Effector memory CD8-positive, alpha-beta T cell (primary cell): Measurements from ENCODE around the gene GDI2.

Source experiments
- ATAC-seq: fragments of 150-1000 bp; cut with Tn5 transposase; replicated peaks from 2 replicates; pipeline ENCODE4 v1.10.0; 2021; ENCODE audit warnings: mild to moderate bottlenecking, moderate library complexity
- DNase-seq, 3 experiments: peaks; one replicate each; pipeline ENCODE4 v3.0.0; 2021
- H3K27ac Mint-ChIP-seq, 2 donors: one replicate each; pipeline ENCODE4 v1.8.0; 2022; ENCODE audit warnings: mild to moderate bottlenecking in 2 of 2, mixed read lengths in 2 of 2, moderate library complexity in 2 of 2
- H3K27me3 Mint-ChIP-seq, 2 donors: one replicate each; pipeline ENCODE4 v1.8.0; 2022; ENCODE audit warnings: mixed read lengths in 2 of 2
- H3K36me3 Mint-ChIP-seq: one replicate; pipeline ENCODE4 v1.8.0; 2022; ENCODE audit warnings: mild to moderate bottlenecking, moderate library complexity, mixed read lengths; ENCODE audit not compliant: insufficient read depth
- H3K4me1 Mint-ChIP-seq, 2 donors: one replicate each; pipeline ENCODE4 v1.8.0; 2022; ENCODE audit warnings: low read depth in 2 of 2, mixed read lengths in 2 of 2
- H3K4me3 Mint-ChIP-seq, 2 donors: one replicate each; pipeline ENCODE4 v1.8.0; 2022; ENCODE audit warnings: mild to moderate bottlenecking in 2 of 2, mixed read lengths in 2 of 2, moderate library complexity in 2 of 2
- H3K9me3 Mint-ChIP-seq, 2 donors: one replicate each; pipeline ENCODE4 v1.8.0; 2022; ENCODE audit warnings: mixed read lengths in 2 of 2

The GDI2 gene

DNA sequence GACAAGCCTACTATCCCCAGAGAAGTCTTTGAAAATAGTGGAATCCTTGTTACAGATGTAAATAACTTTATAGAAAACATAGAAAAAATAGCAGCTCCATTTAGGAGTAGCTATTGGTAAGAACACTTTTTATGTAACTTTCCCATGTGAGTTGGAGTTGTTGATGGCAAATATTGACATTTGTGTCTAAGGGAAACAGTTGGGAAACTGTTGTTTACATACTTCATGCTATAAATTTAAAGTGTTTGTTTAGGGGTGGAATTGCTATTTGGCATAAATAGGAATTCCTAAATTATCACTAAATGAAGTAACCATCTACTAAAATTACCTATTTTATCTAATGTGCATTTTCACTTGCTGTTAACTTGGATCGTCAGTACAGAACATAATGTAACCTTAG, 50.7 kb downstream of the GDI2 start:
- H3K27ac Mint-ChIP-seq = peak overlapping the region in 1 of 2 donors; percentile 68

DNA sequence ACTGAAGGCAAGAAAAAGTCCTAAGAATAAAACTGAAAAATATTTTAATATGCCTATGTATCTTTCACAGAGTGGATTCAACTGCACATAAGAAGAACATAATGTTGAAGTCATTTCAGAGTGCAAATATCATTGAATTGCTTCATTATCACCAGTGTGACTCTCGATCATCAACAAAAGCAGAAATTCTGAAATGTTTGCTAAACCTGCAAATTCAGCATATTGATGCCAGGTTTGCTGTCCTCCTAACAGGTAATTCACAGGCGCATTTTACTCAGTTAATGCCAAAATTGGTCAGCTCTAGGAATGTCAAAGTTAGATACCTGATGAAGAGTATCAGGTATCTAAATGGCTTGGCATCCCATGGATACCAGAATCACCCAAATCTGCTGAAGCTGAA, 52.0 kb downstream of the GDI2 start:
- Mint-ChIP-seq H3K4me3 (no peak overlapping the region), H3K36me3 (peaks cover 77% of the 10 kb centered on the region), H3K9me3 (no peaks in the 10 kb centered on the region), H3K27me3 (no peaks in the 10 kb centered on the region), H3K4me1 (peaks cover 0 to 3% of the 10 kb centered on the region in 2 donors), H3K27ac (peak overlapping the region in 1 of 2 donors; percentile 68)
- DNase-seq = no peak
- ATAC-seq = no peak

More for the DNA sequence above, 50.7 kb downstream of the GDI2 start:
- Mint-ChIP-seq H3K4me3 (no peak overlapping the region), H3K4me1 (peaks cover 3% of the 10 kb centered on the region in 2 donors), H3K36me3 (peaks cover 80% of the 10 kb centered on the region), H3K27me3 (no peaks in the 10 kb centered on the region), H3K9me3 (no peaks in the 10 kb centered on the region)
- ATAC-seq (no peak), DNase-seq (no peak)

DNA sequence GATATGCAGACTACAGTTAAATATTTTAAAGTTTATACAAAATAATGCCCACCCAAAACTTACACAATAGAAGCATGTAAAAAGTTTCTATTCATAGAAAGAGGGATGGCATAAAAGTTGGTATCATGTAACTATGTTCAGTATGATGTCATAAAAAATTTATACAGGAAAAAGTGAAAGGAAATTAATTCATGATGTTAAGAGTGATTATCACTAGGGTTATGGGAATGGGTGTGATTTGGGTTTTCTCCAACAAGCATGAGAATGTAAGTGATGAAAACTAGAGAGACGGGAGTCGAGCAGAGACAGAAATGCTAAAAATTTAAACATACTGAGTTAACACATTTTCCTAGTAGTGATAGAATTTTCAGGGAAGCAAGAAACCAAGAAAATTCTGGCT, 52.7 kb downstream of the GDI2 start:
- Mint-ChIP-seq H3K4me3 (no peak overlapping the region), H3K9me3 (no peaks in the 10 kb centered on the region), H3K27ac (peak overlapping the region; percentile 6 to 9), H3K27me3 (no peaks in the 10 kb centered on the region), H3K36me3 (peaks cover 75% of the 10 kb centered on the region), H3K4me1 (peaks cover 0 to 3% of the 10 kb centered on the region in 2 donors)
- ATAC-seq (no peak), DNase-seq (no peak)

DNA sequence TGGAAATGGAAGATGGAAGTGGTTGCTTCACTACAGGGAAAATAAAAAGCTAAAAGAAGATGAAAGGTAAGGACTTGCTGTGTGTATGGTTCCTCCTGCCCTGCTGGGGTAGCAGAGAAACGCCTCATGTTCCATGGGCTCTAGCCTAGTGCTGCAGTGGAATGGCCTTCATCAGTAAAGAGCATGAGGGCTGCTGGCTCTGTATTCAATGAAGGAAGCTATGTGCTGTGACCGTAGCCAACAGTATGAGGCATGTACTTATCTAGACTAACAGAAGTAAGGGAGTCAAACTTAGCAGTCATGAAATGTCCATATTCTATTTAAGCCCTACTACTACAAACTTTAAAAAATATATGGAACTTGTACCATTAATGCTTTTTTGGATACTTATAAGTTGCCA, 54.3 kb downstream of the GDI2 start:
- no peak overlapping the region for H3K4me3 Mint-ChIP-seq
- H3K9me3 Mint-ChIP-seq = no peaks in the 10 kb centered on the region
- H3K36me3 Mint-ChIP-seq = peaks cover 75% of the 10 kb centered on the region
- peak overlapping the region; percentile 52 to 75 for H3K27ac Mint-ChIP-seq
- H3K27me3 Mint-ChIP-seq = no peaks in the 10 kb centered on the region
- DNase-seq = no peak
- ATAC-seq = no peak
- H3K4me1 Mint-ChIP-seq = peaks cover 0 to 1% of the 10 kb centered on the region in 2 donors

DNA sequence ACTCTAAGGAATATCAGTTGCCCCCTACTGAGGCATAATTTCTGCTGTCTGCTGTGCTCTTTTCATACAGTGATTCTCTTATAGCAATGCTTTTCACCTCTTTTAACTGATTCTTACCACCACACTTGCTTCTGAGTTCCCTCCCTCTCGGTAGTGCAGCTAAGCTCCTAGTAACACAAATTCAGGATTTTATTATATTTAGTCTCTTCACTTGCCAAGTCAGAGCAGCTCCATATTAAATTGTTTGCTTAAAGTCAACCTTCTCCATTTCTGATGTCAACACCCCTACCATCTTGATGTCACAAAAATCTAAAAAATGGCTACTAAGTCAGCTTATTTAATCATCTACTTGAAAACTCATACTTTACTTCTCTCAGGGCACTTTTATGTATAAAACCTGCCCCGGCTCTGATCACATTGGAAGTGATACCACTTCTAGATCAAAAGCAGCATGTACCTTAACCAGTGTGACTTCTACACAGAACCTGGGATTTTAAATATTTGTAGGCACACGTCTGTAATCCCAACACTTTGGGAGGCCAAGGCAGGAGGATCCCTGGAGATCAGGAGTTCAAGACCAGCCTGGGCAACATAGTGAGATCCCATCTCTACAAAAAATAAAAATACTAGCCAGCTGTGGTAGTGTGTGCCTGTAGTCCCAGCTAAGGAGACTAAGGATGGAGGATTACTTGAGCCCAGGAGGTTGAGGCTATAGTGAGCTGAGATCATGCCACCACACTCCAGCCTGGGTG, 55.3 kb downstream of the GDI2 start:
- H3K27ac Mint-ChIP-seq = peak overlapping the region; percentile 45 to 75
- DNase-seq = no peak
- no peaks in the 10 kb centered on the region for H3K27me3 Mint-ChIP-seq
- no peak overlapping the region for H3K4me3 Mint-ChIP-seq
- H3K4me1 Mint-ChIP-seq = peaks cover 0 to 3% of the 10 kb centered on the region in 2 donors
- ATAC-seq = no peak
- H3K9me3 Mint-ChIP-seq = no peaks in the 10 kb centered on the region
- peaks cover 73% of the 10 kb centered on the region for H3K36me3 Mint-ChIP-seq

DNA sequence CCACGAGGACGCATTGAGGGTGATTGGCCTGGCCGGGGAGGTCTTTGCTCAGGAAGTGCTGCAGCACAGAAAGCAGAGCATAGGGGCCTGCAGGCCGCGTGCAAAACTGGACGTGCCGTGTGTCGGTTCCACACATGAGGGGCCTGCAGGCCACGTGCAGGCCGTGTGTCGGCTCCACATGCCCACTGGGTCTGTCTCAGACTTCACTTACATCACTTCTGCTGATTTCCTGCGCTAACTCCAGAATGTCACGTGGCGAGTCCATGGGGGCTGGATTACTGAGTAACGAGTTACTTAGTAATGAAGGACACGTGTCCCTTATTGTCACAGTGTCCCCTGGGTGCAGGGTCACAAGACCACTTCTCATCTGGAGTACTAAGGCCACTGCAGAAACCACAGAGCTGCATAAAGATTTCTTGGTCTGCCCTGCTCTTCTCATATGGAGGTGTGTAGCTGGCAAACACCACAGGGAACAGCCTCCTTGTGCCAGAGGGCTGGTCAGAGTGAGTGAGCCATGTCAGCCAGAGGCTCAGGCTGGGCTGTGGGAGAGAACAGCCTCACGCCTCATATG, 60.8 kb downstream of the GDI2 start:
- Mint-ChIP-seq H3K27me3 (no peaks in the 10 kb centered on the region), H3K9me3 (no peaks in the 10 kb centered on the region), H3K4me3 (no peak overlapping the region), H3K36me3 (peaks cover 42% of the 10 kb centered on the region), H3K4me1 (peaks cover 7 to 11% of the 10 kb centered on the region in 2 donors), H3K27ac (peak overlapping the region; percentile 20 to 31)
- ATAC-seq (no peak), DNase-seq (no peak)

DNA sequence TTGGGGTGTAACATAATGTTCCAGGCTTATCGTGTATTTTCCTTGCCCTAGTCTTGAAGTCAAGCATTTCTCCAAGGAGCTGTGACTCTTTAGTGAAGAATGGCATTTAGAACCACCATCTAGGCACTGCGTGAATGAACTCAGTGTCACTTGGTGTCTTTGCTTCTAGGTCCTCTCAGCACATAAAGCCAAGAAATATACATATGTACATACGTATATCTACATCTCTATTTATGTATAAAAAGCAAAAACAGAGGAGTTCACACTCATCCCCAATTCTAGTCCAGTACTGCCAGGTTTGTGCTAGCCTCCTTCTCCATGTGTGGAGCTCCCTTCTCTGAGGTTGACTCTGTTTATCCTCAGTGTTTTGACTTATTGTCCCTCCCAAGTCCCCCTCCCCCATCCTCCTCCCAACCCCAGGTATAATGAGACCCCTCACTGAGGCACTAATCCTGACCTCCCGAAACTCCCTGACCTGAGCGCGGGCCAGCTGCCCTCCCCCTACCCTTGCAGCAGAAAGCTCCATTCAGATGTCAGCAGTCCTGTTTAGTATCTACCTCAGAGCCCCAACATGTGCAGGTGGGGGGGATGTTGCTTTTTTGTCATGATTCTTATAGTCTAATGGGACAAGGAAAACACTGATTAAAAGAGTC, 61.5 kb downstream of the GDI2 start:
- no peak overlapping the region for H3K27ac Mint-ChIP-seq
- peaks cover 42% of the 10 kb centered on the region for H3K36me3 Mint-ChIP-seq
- no peak overlapping the region for H3K4me3 Mint-ChIP-seq
- no peak for DNase-seq
- no peaks in the 10 kb centered on the region for H3K9me3 Mint-ChIP-seq
- H3K4me1 Mint-ChIP-seq = peaks cover 7 to 18% of the 10 kb centered on the region in 2 donors
- no peaks in the 10 kb centered on the region for H3K27me3 Mint-ChIP-seq
- no peak for ATAC-seq

DNA sequence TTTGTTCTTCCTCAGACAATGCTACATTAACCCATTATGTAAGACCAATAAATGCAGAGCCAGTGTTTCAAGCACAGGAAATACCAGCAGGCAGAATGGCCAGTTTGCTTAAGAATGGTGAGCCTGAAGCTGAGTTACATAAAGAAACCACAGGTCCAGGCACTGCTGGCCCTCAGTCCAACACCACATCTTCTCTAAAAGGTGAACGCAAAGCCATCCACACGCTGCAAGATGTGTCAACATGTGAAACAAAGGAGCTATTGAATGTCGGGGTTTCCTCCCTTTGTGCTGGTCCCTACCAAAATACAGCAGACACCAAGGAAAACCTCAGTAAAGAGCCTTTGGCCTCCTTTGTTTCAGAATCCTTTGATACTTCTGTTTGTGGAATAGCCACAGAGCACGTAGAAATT, 64.8 kb downstream of the GDI2 start:
- Mint-ChIP-seq H3K9me3 (no peaks in the 10 kb centered on the region), H3K27ac (no peak overlapping the region), H3K4me3 (no peak overlapping the region), H3K36me3 (peaks cover 48% of the 10 kb centered on the region), H3K4me1 (peaks cover 3 to 18% of the 10 kb centered on the region in 2 donors), H3K27me3 (no peaks in the 10 kb centered on the region)
- ATAC-seq (no peak), DNase-seq (no peak)

DNA sequence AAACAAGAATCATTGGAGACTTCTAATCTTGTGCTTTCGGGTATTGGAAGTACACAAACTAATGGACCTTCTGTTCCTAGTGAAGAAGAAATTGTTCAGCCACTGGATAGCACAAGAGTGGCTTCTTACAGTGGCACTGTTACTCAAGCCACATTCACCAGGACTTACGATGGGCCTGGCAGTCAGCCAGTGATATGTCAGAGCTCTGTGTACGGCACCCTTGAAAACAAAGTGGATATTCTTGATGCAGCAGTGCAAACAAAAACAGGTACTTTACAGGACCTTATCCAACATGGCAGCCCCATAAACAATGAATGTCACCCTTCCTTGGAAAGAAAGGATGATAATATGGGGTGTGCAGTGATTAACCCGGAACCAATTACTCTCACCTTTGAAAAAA, 67.0 kb downstream of the GDI2 start:
- ATAC-seq = no peak
- H3K27me3 Mint-ChIP-seq = no peaks in the 10 kb centered on the region
- peaks cover 3 to 18% of the 10 kb centered on the region in 2 donors for H3K4me1 Mint-ChIP-seq
- no peak overlapping the region for H3K27ac Mint-ChIP-seq
- H3K36me3 Mint-ChIP-seq = peaks cover 57% of the 10 kb centered on the region
- no peak overlapping the region for H3K4me3 Mint-ChIP-seq
- DNase-seq = no peak
- H3K9me3 Mint-ChIP-seq = no peaks in the 10 kb centered on the region

DNA sequence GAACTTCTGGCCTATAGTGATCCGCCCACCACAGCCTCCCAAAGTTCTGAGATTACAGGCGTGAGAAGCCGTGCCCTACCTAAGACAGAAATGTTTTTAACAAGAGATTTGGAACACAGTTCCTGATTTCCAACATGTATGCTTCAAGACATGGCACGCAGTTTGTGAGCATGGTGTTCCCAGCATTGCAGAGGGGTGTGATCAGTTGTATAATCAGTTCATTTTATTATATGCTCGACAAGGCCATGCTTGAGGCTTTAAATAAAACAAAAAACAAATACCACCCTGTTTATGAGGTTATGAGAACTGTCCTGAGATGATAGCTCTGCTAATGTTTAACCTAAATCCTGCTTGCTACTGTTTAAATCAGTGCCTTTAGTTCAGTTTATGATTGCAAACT, 68.4 kb downstream of the GDI2 start:
- no peak overlapping the region for H3K4me3 Mint-ChIP-seq
- no peak for DNase-seq
- H3K9me3 Mint-ChIP-seq = no peaks in the 10 kb centered on the region
- H3K27me3 Mint-ChIP-seq = no peaks in the 10 kb centered on the region
- ATAC-seq = no peak
- H3K4me1 Mint-ChIP-seq = peaks cover 4 to 15% of the 10 kb centered on the region in 2 donors
- peaks cover 55% of the 10 kb centered on the region for H3K36me3 Mint-ChIP-seq
- H3K27ac Mint-ChIP-seq = peak overlapping the region in 1 of 2 donors; percentile 49

DNA sequence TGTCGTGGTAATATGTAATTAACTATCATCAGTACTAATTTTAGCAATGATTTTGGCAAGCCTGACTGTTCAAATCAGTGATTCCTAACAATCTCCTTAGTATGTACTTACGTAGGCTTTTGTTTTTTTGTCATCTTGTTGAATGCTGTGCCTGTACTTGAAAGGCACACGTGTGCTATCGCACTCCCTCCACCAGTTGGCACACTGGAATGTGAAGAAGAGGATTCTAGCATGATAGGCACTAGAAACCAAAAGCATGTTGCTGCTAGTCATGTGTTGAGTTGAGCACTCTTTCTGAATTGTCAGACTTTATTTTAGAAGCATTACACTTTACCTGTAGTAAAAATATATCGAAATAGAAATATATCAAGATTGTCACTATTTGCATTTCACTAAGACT, 69.5 kb downstream of the GDI2 start:
- Mint-ChIP-seq H3K4me3 (no peak overlapping the region), H3K27ac (no peak overlapping the region), H3K4me1 (peaks cover 2 to 15% of the 10 kb centered on the region in 2 donors), H3K27me3 (no peaks in the 10 kb centered on the region), H3K36me3 (peaks cover 60% of the 10 kb centered on the region), H3K9me3 (no peaks in the 10 kb centered on the region)
- no peak for ATAC-seq
- no peak for DNase-seq

DNA sequence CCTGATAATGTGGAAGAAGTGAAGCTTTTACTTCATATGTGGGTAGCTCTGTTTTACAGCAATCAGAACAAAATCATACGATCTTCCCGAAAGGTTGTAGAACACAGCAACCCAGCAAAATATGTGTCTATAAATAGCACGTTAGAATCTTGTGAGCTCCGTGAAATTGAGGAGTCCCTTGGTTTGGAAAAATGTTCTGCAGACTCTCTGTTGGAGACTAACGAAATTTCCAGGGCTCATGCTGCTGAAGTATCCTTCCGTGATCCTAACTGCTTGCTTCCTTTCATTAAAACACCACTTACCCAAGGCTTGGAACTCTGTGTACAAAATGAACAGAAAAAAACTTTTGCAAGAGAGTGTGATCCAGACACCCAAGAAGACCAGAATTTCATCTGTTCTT, 71.1 kb downstream of the GDI2 start:
- Mint-ChIP-seq H3K4me3 (no peak overlapping the region), H3K27me3 (no peaks in the 10 kb centered on the region), H3K9me3 (no peaks in the 10 kb centered on the region), H3K36me3 (peaks cover 61% of the 10 kb centered on the region), H3K4me1 (peaks cover 4 to 15% of the 10 kb centered on the region in 2 donors), H3K27ac (no peak overlapping the region)
- ATAC-seq (no peak), DNase-seq (no peak)

DNA sequence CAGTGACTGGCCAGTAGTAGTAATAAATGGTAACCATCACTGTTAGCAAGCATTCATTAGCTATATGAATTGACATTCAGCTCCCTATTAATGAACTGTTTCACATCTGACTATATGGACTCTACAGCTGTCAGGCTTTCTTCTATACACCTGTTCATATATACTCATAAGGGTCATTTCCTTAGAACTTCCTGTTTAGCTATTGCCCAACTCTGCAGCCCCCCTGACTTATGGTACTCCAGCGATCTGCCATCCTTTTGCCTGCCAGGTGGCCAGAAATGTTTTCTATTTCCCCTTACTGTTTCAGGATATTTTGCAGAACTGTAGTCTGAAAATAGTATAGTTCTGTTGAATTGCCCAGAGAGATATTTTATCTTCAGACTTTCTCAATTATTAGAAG, 72.0 kb downstream of the GDI2 start:
- ATAC-seq = no peak
- peaks cover 4 to 17% of the 10 kb centered on the region in 2 donors for H3K4me1 Mint-ChIP-seq
- no peak for DNase-seq
- no peak overlapping the region for H3K4me3 Mint-ChIP-seq
- peaks cover 57% of the 10 kb centered on the region for H3K36me3 Mint-ChIP-seq
- H3K27me3 Mint-ChIP-seq = no peaks in the 10 kb centered on the region
- peak overlapping the region in 1 of 2 donors; percentile 54 for H3K27ac Mint-ChIP-seq
- H3K9me3 Mint-ChIP-seq = no peaks in the 10 kb centered on the region

DNA sequence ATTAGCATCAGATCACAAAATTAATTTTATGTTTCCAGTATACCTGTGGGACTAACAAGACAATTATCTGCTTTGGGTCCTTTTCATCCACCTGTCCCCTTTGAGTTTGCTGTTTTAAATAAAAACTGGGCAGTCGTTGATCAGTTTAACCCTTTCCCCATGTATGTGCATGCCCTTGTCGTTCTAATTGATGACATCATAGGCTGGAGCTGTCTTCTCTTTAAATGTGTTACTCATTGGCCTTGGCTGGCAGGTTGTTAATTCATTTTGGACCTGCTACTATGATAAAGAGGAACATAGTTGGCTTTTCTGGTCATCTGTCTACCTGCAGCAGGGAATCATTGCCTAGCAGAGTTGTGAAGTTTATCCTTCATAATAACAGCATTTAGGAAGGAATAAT, 74.8 kb downstream of the GDI2 start:
- H3K4me3 Mint-ChIP-seq = no peak overlapping the region
- peaks cover 4 to 26% of the 10 kb centered on the region in 2 donors for H3K4me1 Mint-ChIP-seq
- H3K27me3 Mint-ChIP-seq = no peaks in the 10 kb centered on the region
- no peaks in the 10 kb centered on the region for H3K9me3 Mint-ChIP-seq
- ATAC-seq (no peak), DNase-seq (no peak)
- H3K36me3 Mint-ChIP-seq = peaks cover 56% of the 10 kb centered on the region
- H3K27ac Mint-ChIP-seq = no peak overlapping the region
